CD14-positive monocyte (primary cell): Measurements from ENCODE around the gene COL4A2. TPM values are rescaled to one million over a fixed set of nuclear protein-coding genes. Genes with fewer than 3 reads are reported as not detected.

Source experiments
- DNase-seq, 3 donors: peaks; one replicate each; pipeline ENCODE4 v3.0.0-alpha.2; 2011 to 2022
- H2AFZ ChIP-seq: 2 replicates; pipeline ENCODE4 v1.6.0; 2012; ENCODE audit warnings: mild to moderate bottlenecking, low read depth, low read length, inconsistent platforms; ENCODE audit not compliant: insufficient read depth, poor library complexity, severe bottlenecking
- H3K27ac ChIP-seq, 2 donors: 1 replicate in 1 of 2; 2 replicates in 1 of 2; pipeline ENCODE4 v1.5.1; 2012 to 2013; ENCODE audit warnings: low read length in 2 of 2, control low read depth in 1 of 2, inconsistent platforms in 1 of 2, low read depth in 1 of 2, mild to moderate bottlenecking in 1 of 2
- H3K27me3 ChIP-seq, 2 donors: one replicate each; pipeline versions ENCODE4 v1.6.0 to v1.6.1; 2011 to 2013; ENCODE audit warnings: low read length in 2 of 2; ENCODE audit not compliant: control insufficient read depth in 2 of 2, insufficient read depth in 2 of 2
- H3K36me3 ChIP-seq, 2 donors: replicated peaks in 1 of 2; 1 replicate in 1 of 2; 2 replicates in 1 of 2; pipeline versions ENCODE4 v1.5.1 to v1.6.1; 2012 to 2013; ENCODE audit warnings: low read length in 2 of 2, control low read depth in 1 of 2, inconsistent platforms in 1 of 2, mild to moderate bottlenecking in 1 of 2; ENCODE audit not compliant: insufficient read depth in 2 of 2, control insufficient read depth in 1 of 2
- H3K4me1 ChIP-seq, 2 donors: 1 replicate in 1 of 2; 2 replicates in 1 of 2; pipeline versions ENCODE4 v1.5.1 to v1.6.1; 2012 to 2013; ENCODE audit warnings: low read length in 2 of 2, control low read depth in 1 of 2, inconsistent platforms in 1 of 2, mild to moderate bottlenecking in 1 of 2, moderate library complexity in 1 of 2; ENCODE audit not compliant: insufficient read depth in 2 of 2, control insufficient read depth in 1 of 2
- H3K4me2 ChIP-seq: replicated peaks from 2 replicates; pipeline ENCODE3; 2012; ENCODE audit warnings: low read length, moderate library complexity, mild to moderate bottlenecking; ENCODE audit not compliant: poor library complexity, severe bottlenecking; ENCODE audit errors: extremely low read depth
- H3K4me3 ChIP-seq, 3 experiments: fragments of 200-600 bp in 1 of 3; sonication (generic) in 1 of 3; replicated peaks in 1 of 3; 1 replicate in 2 of 3; 2 replicates in 1 of 3; pipeline ENCODE4 v1.5.1; 2011 to 2013; ENCODE audit warnings: low read length in 3 of 3, mild to moderate bottlenecking in 3 of 3, control low read depth in 2 of 3, low read depth in 2 of 3, inconsistent platforms in 1 of 3, moderate library complexity in 1 of 3
- H3K79me2 ChIP-seq: 2 replicates; pipeline ENCODE4 v1.6.0; 2012; ENCODE audit warnings: mild to moderate bottlenecking, control low read depth, inconsistent platforms, low read length, moderate library complexity; ENCODE audit not compliant: insufficient read depth
- H3K9ac ChIP-seq: 2 replicates; pipeline ENCODE4 v1.6.0; 2017; ENCODE audit warnings: low read length, mild to moderate bottlenecking; ENCODE audit not compliant: insufficient read depth, poor library complexity, severe bottlenecking
- H3K9me3 ChIP-seq, 2 donors: replicated peaks in 1 of 2; 1 replicate in 1 of 2; 2 replicates in 1 of 2; pipeline versions ENCODE4 v1.5.1 to v1.6.1; 2012 to 2013; ENCODE audit warnings: low read length in 2 of 2, control low read depth in 1 of 2; ENCODE audit not compliant: control insufficient read depth in 1 of 2, insufficient read depth in 1 of 2
- H4K20me1 ChIP-seq: 2 replicates; pipeline ENCODE4 v1.6.0; 2012; ENCODE audit warnings: mild to moderate bottlenecking, low read length, control low read depth, moderate library complexity; ENCODE audit not compliant: insufficient read depth
- H3K27ac Mint-ChIP-seq, 7 donors: one replicate each; pipeline ENCODE4 v1.8.0; 2020; ENCODE audit warnings: mild to moderate bottlenecking in 7 of 7, mixed read lengths in 7 of 7, moderate library complexity in 6 of 7, inconsistent platforms in 2 of 7
- H3K27me3 Mint-ChIP-seq, 3 donors: one replicate each; pipeline ENCODE4 v1.8.0; 2021 to 2022; ENCODE audit warnings: low read depth in 3 of 3, mild to moderate bottlenecking in 3 of 3, mixed read lengths in 3 of 3, moderate library complexity in 3 of 3, inconsistent platforms in 1 of 3
- H3K36me3 Mint-ChIP-seq, 2 donors: one replicate each; pipeline ENCODE4 v1.8.0; 2020; ENCODE audit warnings: mixed read lengths in 2 of 2, inconsistent platforms in 1 of 2, mild to moderate bottlenecking in 1 of 2
- H3K4me1 Mint-ChIP-seq: one replicate; pipeline ENCODE4 v1.8.0; 2020; ENCODE audit warnings: mild to moderate bottlenecking, mixed read lengths
- H3K4me3 Mint-ChIP-seq, 2 donors: one replicate each; pipeline ENCODE4 v1.8.0; 2020; ENCODE audit warnings: mild to moderate bottlenecking in 2 of 2, mixed read lengths in 2 of 2, moderate library complexity in 1 of 2
- H3K9me3 Mint-ChIP-seq, 7 donors: one replicate each; pipeline ENCODE4 v1.8.0; 2020 to 2022; ENCODE audit warnings: mixed read lengths in 7 of 7, mild to moderate bottlenecking in 6 of 7, moderate library complexity in 6 of 7, inconsistent platforms in 2 of 7
- WGBS: methylation state at CpG from one replicate; pipeline ENCODE4 v1.1.5; 2013; ENCODE audit warnings: missing lambda C conversion rate; ENCODE audit not compliant: insufficient coverage; 5-methylcytosine and 5-hydroxymethylcytosine counted together
- intact Hi-C, 2 donors: fragments of 100-400 bp; cut with micrococcal nuclease; formaldehyde crosslinking; loops; one replicate each; pipeline versions ENCODE4 v1.15.0 to v1.15.1; 2023
- polyA plus RNA-seq, 3 donors: library from polyadenylated mRNA; depleted of rRNA in 1 of 3; unstranded in 2 of 3; stranded (reverse) in 1 of 3; fragments of 300-500 nt in 2 of 3; fragments of >200 nt in 1 of 3; fragmentation: Illumina TruSeq in 2 of 3; gene quantifications; 1 replicate in 2 of 3; 2 replicates in 1 of 3; pipeline ENCODE4 v1.2.3, GENCODE V29; 2012 to 2021
- TF ChIP-seq, protein P1 (sequence below): fragments of 200-600 bp; IDR thresholded peaks from one replicate; pipeline ENCODE4 v1.8.0; 2022; ENCODE audit warnings: antibody characterized with exemption, mild to moderate bottlenecking

The COL4A2 gene
- polyA plus RNA-seq, 3 donors: not detected

DNA sequence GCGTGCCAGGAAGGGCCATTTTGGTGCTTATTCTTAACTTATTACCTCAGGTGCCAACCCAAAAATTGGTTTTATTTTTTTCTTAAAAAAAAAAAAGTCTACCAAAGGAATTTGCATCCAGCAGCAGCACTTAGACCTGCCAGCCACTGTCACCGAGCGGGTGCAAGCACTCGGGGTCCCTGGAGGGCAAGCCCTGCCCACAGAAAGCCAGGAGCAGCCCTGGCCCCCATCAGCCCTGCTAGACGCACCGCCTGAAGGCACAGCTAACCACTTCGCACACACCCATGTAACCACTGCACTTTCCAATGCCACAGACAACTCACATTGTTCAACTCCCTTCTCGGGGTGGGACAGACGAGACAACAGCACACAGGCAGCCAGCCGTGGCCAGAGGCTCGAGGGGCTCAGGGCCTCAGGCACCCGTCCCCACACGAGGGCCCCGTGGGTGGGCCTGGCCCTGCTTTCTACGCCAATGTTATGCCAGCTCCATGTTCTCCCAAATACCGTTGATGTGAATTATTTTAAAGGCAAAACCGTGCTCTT is 205.2 kb downstream of the COL4A2 start:
- Histone ChIP-seq H3K27me3 (no peaks in the 10 kb centered on the region), H2AFZ (no peak overlapping the region), H3K79me2 (no peaks in the 10 kb centered on the region), H4K20me1 (no peaks in the 10 kb centered on the region), H3K36me3 (no peaks in the 10 kb centered on the region), H3K4me3 (no peak overlapping the region), H3K4me2 (no peak overlapping the region), H3K27ac (no peak overlapping the region), H3K9ac (no peak overlapping the region), H3K9me3 (no peaks in the 10 kb centered on the region), H3K4me1 (peaks cover 12 to 22% of the 10 kb centered on the region in 2 donors)
- no peak for DNase-seq
- peaks cover 2% of the 10 kb centered on the region in 2 donors for H3K36me3 Mint-ChIP-seq
- peaks cover 0 to 3% (median 2%) of the 10 kb centered on the region in 3 donors for H3K27me3 Mint-ChIP-seq
- peaks cover 20% of the 10 kb centered on the region for H3K4me1 Mint-ChIP-seq
- no peak overlapping the region for H3K4me3 Mint-ChIP-seq
- intact Hi-C loops: no loop called here
- H3K9me3 Mint-ChIP-seq: no peaks in the 10 kb centered on the region
- WGBS: 96% methylated on average over 11 of the region's 17 CpGs
- TF ChIP-seq, protein P1, sequence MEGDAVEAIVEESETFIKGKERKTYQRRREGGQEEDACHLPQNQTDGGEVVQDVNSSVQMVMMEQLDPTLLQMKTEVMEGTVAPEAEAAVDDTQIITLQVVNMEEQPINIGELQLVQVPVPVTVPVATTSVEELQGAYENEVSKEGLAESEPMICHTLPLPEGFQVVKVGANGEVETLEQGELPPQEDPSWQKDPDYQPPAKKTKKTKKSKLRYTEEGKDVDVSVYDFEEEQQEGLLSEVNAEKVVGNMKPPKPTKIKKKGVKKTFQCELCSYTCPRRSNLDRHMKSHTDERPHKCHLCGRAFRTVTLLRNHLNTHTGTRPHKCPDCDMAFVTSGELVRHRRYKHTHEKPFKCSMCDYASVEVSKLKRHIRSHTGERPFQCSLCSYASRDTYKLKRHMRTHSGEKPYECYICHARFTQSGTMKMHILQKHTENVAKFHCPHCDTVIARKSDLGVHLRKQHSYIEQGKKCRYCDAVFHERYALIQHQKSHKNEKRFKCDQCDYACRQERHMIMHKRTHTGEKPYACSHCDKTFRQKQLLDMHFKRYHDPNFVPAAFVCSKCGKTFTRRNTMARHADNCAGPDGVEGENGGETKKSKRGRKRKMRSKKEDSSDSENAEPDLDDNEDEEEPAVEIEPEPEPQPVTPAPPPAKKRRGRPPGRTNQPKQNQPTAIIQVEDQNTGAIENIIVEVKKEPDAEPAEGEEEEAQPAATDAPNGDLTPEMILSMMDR: no peak
- H3K27ac Mint-ChIP-seq: no peak overlapping the region

DNA sequence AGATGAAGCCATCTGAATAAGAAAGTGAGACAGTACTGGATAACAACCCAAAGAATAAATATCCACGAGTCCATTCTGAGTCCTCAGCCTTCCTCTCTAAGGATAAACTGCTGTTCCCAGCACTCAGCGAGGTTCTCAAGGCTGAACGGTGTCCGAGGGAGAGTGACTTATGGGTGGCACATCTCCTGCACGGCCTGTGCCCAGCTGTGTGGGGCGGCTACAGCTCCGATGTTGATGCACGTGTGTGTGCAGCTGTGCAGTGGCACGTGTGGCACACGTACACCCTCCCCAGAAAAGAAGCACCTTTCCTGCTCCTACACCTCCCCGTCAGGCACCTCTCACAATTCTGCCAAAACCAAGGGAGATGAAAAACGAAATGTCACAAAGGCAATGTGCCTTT is 209.4 kb downstream of the COL4A2 start:
- no peak overlapping the region for H3K9ac ChIP-seq
- H3K27me3 ChIP-seq: no peaks in the 10 kb centered on the region
- H3K4me1 ChIP-seq: peaks cover 40 to 42% of the 10 kb centered on the region in 2 donors
- no peak overlapping the region for H3K4me2 ChIP-seq
- H3K36me3 ChIP-seq: no peaks in the 10 kb centered on the region
- H2AFZ ChIP-seq: no peak overlapping the region
- H4K20me1 ChIP-seq: peaks cover 6% of the 10 kb centered on the region
- intact Hi-C loops: no loop called here
- H3K4me3 ChIP-seq: no peak overlapping the region
- TF ChIP-seq, protein P1: no peak
- no peak overlapping the region for H3K27ac Mint-ChIP-seq
- peaks cover 10% of the 10 kb centered on the region for H3K79me2 ChIP-seq
- 100% methylated on average over 8 of the region's 12 CpGs for WGBS
- no peak overlapping the region for H3K4me3 Mint-ChIP-seq
- H3K9me3 Mint-ChIP-seq: no peaks in the 10 kb centered on the region
- peaks cover 0 to 5% (median 3%) of the 10 kb centered on the region in 3 donors for H3K27me3 Mint-ChIP-seq
- H3K4me1 Mint-ChIP-seq: peaks cover 44% of the 10 kb centered on the region
- peaks cover 11 to 24% of the 10 kb centered on the region in 2 donors for H3K36me3 Mint-ChIP-seq
- no peak overlapping the region for H3K27ac ChIP-seq
- DNase-seq: no peak
- H3K9me3 ChIP-seq: no peaks in the 10 kb centered on the region
